WTC11 (cell line): ENCODE data around the gene DMRTB1. TPM values are rescaled to one million over a fixed set of nuclear protein-coding genes. Genes with fewer than 3 reads are reported as not detected.

Experiments used
- ATAC-seq: fragments of 200-7000 bp; cut with Tn5 transposase; 2 replicates; pipeline ENCODE4 v1.10.0; 2021; ENCODE audit warnings: mild to moderate bottlenecking, moderate library complexity
- CTCF ChIA-PET: fragments of 300-600 bp; sonication (Branson Sonifier 250); formaldehyde crosslinking; loops from one replicate; lab custom pipeline; 2021; ENCODE audit warnings: antibody characterized with exemption; lab: Charles Lee
- POLR2A ChIA-PET: fragments of 350-600 bp; sonication (Branson Sonifier 250); formaldehyde crosslinking; loops from one replicate; lab custom pipeline; 2021; ENCODE audit warnings: antibody characterized with exemption; lab: Charles Lee
- DNase-seq: peaks from one replicate; pipeline ENCODE4 v3.0.0; 2021; ENCODE audit warnings: low spot score
- H3K27ac Mint-ChIP-seq: 2 replicates; pipeline ENCODE4 v1.8.0; 2021; ENCODE audit warnings: mixed read lengths
- H3K27me3 Mint-ChIP-seq: 2 replicates; pipeline ENCODE4 v1.8.0; 2021; ENCODE audit warnings: low read depth, mild to moderate bottlenecking, moderate library complexity, mixed read lengths
- H3K36me3 Mint-ChIP-seq: 2 replicates; pipeline ENCODE4 v1.8.0; 2021; ENCODE audit warnings: mixed read lengths
- H3K4me1 Mint-ChIP-seq: 2 replicates; pipeline ENCODE4 v1.8.0; 2022; ENCODE audit warnings: mixed read lengths
- H3K4me3 Mint-ChIP-seq: 2 replicates; pipeline ENCODE4 v1.8.0; 2021; ENCODE audit warnings: mild to moderate bottlenecking, moderate library complexity, mixed read lengths
- H3K9me3 Mint-ChIP-seq: 2 replicates; pipeline ENCODE4 v1.8.0; 2021; ENCODE audit warnings: mixed read lengths
- ARID4B ChIP-seq: sonication (generic); formaldehyde crosslinking; IDR thresholded peaks from 2 replicates; pipeline ENCODE4 v1.8.0; 2023; ENCODE audit warnings: missing genetic modification reagents, mild to moderate bottlenecking, borderline replicate concordance
- ETV6 ChIP-seq: sonication (generic); formaldehyde crosslinking; IDR thresholded peaks from 2 replicates; pipeline ENCODE4 v1.8.1; 2022; ENCODE audit warnings: mild to moderate bottlenecking, missing genetic modification reagents
- GRHL2 ChIP-seq: fragments of 250-450 bp; sonication (Bioruptor Pico); IDR thresholded peaks from 2 replicates; pipeline ENCODE4 v1.8.0; 2022; ENCODE audit warnings: mild to moderate bottlenecking, moderate library complexity; ENCODE audit not compliant: insufficient replicate concordance, severe bottlenecking
- HMGXB4 ChIP-seq: sonication (generic); formaldehyde crosslinking; IDR thresholded peaks from 2 replicates; pipeline ENCODE4 v1.8.1; 2023; ENCODE audit warnings: mild to moderate bottlenecking, moderate library complexity, missing genetic modification reagents
- MAX ChIP-seq: sonication (generic); formaldehyde crosslinking; IDR thresholded peaks from 2 replicates; pipeline ENCODE4 v1.8.0; 2022; ENCODE audit warnings: mild to moderate bottlenecking, missing genetic modification reagents
- TEAD1 ChIP-seq: sonication (generic); formaldehyde crosslinking; IDR thresholded peaks from 2 replicates; pipeline ENCODE4 v1.8.0; 2022; ENCODE audit warnings: mild to moderate bottlenecking, missing genetic modification reagents
- TP53 ChIP-seq: sonication (generic); formaldehyde crosslinking; IDR thresholded peaks from 2 replicates; pipeline ENCODE4 v1.8.1; 2023; ENCODE audit warnings: mild to moderate bottlenecking, missing genetic modification reagents
- ZBTB21 ChIP-seq: sonication (generic); formaldehyde crosslinking; IDR thresholded peaks from 2 replicates; pipeline ENCODE4 v1.8.1; 2023; ENCODE audit warnings: mild to moderate bottlenecking, missing genetic modification reagents, borderline replicate concordance
- ZNF423 ChIP-seq: fragments of 250-450 bp; sonication (Bioruptor Pico); IDR thresholded peaks from 2 replicates; pipeline ENCODE4 v2.1.2; 2022; ENCODE audit warnings: mild to moderate bottlenecking, moderate library complexity
- ZNF532 ChIP-seq: fragments of 250-450 bp; sonication (Bioruptor Pico); IDR thresholded peaks from 2 replicates; pipeline ENCODE4 v1.9.0; 2021; ENCODE audit warnings: mild to moderate bottlenecking, borderline replicate concordance
- ZSCAN18 ChIP-seq: fragments of 250-450 bp; sonication (Bioruptor Pico); IDR thresholded peaks from 2 replicates; pipeline ENCODE4 v2.1.2; 2022; ENCODE audit warnings: mild to moderate bottlenecking, moderate library complexity
- total RNA-seq: library from RNA; stranded (reverse); gene quantifications from 3 replicates; pipeline ENCODE4 v1.2.3, GENCODE V29; 2021

Gene DMRTB1
- total RNA-seq, 1 experiment from 2014 or later: 0.17 TPM

GRCh38 chr1:53417074-53417511 lies 42.1 kb upstream of the DMRTB1 start:
- H3K27ac Mint-ChIP-seq: peak overlapping the region; percentile 90
- POLR2A ChIA-PET: interaction anchor here (0.6 kb wide), 1 partner anchor 15 kb away, joined by 5 read pairs; no protein-coding TSS in a partner anchor

GRCh38 chr1:53419034-53419433 lies 40.2 kb upstream of the DMRTB1 start:
- H3K36me3 Mint-ChIP-seq: peaks cover 31% of the 10 kb centered on the region
- ChIA-PET POLR2A (interaction anchor here (0.6 kb wide), 1 partner anchor 10 kb away, joined by 3 read pairs; no protein-coding TSS in a partner anchor), CTCF (interaction anchor here (0.8 to 1.6 kb wide), 3 partner anchors 25 to 31 kb away, joined by 3 to 6 read pairs (median 4); no protein-coding TSS in a partner anchor)
- H3K27ac Mint-ChIP-seq: peak overlapping the region; percentile 39; the same call in 1 of the 2 replicates
- H3K4me3 Mint-ChIP-seq: no peak overlapping the region
- DNase-seq: no peak
- TF ChIP-seq ZSCAN18 (CRISPR knock-in tag) (no peak), ZNF532 (CRISPR knock-in tag) (no peak), TEAD1 (CRISPR knock-in tag) (no peak), ZNF423 (no peak), TP53 (CRISPR knock-in tag) (no peak), ZBTB21 (CRISPR knock-in tag) (no peak), HMGXB4 (CRISPR knock-in tag) (no peak)
- H3K9me3 Mint-ChIP-seq: peaks cover 31% of the 10 kb centered on the region
- H3K27me3 Mint-ChIP-seq: peaks cover 9% of the 10 kb centered on the region; the same call in 1 of the 2 replicates
- H3K4me1 Mint-ChIP-seq: peaks cover 45% of the 10 kb centered on the region
- peak; percentile 43; the same call in 1 of the 2 replicates for ATAC-seq

More at GRCh38 chr1:53417074-53417511, 42.1 kb upstream of the DMRTB1 start:
- no peak for DNase-seq
- peaks cover 18% of the 10 kb centered on the region for H3K36me3 Mint-ChIP-seq
- CTCF ChIA-PET: interaction anchor here (2.1 kb wide), 1 partner anchor 24 kb away, joined by 6 read pairs; no protein-coding TSS in a partner anchor
- 0 out of 2 replicates have a peak, but pooled peaks have one; percentile 22 for TF ChIP-seq ARID4B (CRISPR knock-in tag)
- TF ChIP-seq ETV6 (CRISPR knock-in tag): peak; percentile 83; the same call in 1 of the 2 replicates
- no peak for TF ChIP-seq GRHL2 (CRISPR knock-in tag)
- TF ChIP-seq MAX: 0 out of 2 replicates have a peak, but pooled peaks have one; percentile 45
- H3K27me3 Mint-ChIP-seq: peaks cover 15% of the 10 kb centered on the region
- peaks cover 45% of the 10 kb centered on the region for H3K4me1 Mint-ChIP-seq
- H3K4me3 Mint-ChIP-seq: peak overlapping the region; percentile 9
- H3K9me3 Mint-ChIP-seq: peaks cover 20% of the 10 kb centered on the region
- ATAC-seq: peak; percentile 48
